ENCODE measurements around the gene MYO5B.

GRCh38 chr18:49869354-49869753, 325.6 kb downstream of the MYO5B start:
- no peak for TF ChIP-seq CTCF (IDR thresholded peaks at IDR 0.05)
- no peak for TF ChIP-seq POLR2A (IDR thresholded peaks at IDR 0.05)
